Measurements from ENCODE around the gene HOOK1. TPM values are rescaled to one million over a fixed set of nuclear protein-coding genes. Genes with fewer than 3 reads are reported as not detected.

Gene HOOK1
- total and polyA plus RNA-seq, 2 of the 13 experiments (the other 11 are each of a cell fraction or from before 2014, with no cell fraction given) = 11.3 to 24.2 TPM

- TF ChIP-seq ATF7-NPFF (CRISPR knock-in tag; IDR thresholded peaks at IDR 0.05; ENCODE audit: low read depth) (no peak), ZNF577 (CRISPR knock-in tag; IDR thresholded peaks at IDR 0.05; ENCODE audit: borderline replicate concordance, low read depth) (no peak), CREB1 (IDR thresholded peaks at IDR 0.05) (no peak), CREB1 (CRISPR knock-in tag; IDR thresholded peaks at IDR 0.05) (no peak), KDM5A (IDR thresholded peaks at IDR 0.05; ENCODE audit: borderline replicate concordance, low read length) (no peak), PRDM10 (CRISPR knock-in tag; IDR thresholded peaks at IDR 0.05; ENCODE audit: low read depth) (no peak), ZNF879 (CRISPR knock-in tag; IDR thresholded peaks at IDR 0.05) (no peak)
These were observed 85.9 kb downstream of the HOOK1 start (continued) for GRCh38 chr1:59900640-59901039.

GRCh38 chr1:59901770-59902388 is 87.1 kb downstream of the HOOK1 start:
- CTCF ChIA-PET (ENCODE audit: low intra/inter-chr PET ratio, low total read pairs) = interaction anchor here (3.4 kb wide), 1 partner anchor 45 kb away, joined by 47 read pairs; no protein-coding TSS in a partner anchor

More at GRCh38 chr1:59901770-59902388, 87.1 kb downstream of the HOOK1 start:
- H3K27ac ChIP-seq (ENCODE audit: extremely low read length, insufficient read depth, low read length) = no peak overlapping the region
- WGBS (ENCODE audit: low lambda C conversion rate) = 87% methylated on average over 1 of the region's 1 CpG
- no peaks in the 10 kb centered on the region for H3K79me2 ChIP-seq (ENCODE audit: insufficient read depth, low read length)
- H3K9ac ChIP-seq (ENCODE audit: insufficient read depth, low read depth, low read length) = no peak overlapping the region
- H3K27me3 ChIP-seq (ENCODE audit: control insufficient read depth in 1 of 2, insufficient read depth in 2 of 2, low read length in 2 of 2) = no peaks in the 10 kb centered on the region
- H3K9me3 ChIP-seq (ENCODE audit: low read length) = no peaks in the 10 kb centered on the region
- FAIRE-seq (no peak), ATAC-seq (no peak), DNase-seq (ENCODE audit: low spot score) (no peak)
- no peak overlapping the region for H3K4me2 ChIP-seq (ENCODE audit: low read depth, low read length)
- in situ Hi-C loops (cut with HindIII; ENCODE audit: extremely low pct_ligation_motif_present, low pct_unique_long_range_greater_than_20kb) (loop anchor here (5.0 kb wide), 1 partner anchor 45 kb away; no protein-coding TSS in a partner anchor), intact Hi-C loops (cut with micrococcal nuclease; ENCODE audit: unreplicated experiment) (no loop called here)
- no TSS peak for BruUV-seq (replicated peaks)
- H4K20me1 ChIP-seq (ENCODE audit: insufficient read depth, low read length) = no peaks in the 10 kb centered on the region
- TF ChIP-seq ZFAT (CRISPR knock-in tag; conservative IDR thresholded peaks at IDR 0.05) = no peak
- no peak for TF ChIP-seq ZEB1 (IDR thresholded peaks at IDR 0.05; ENCODE audit: insufficient replicate concordance, low read depth)
- TF ChIP-seq ATRX (CRISPR knock-in tag; IDR thresholded peaks at IDR 0.05; ENCODE audit: borderline replicate concordance) = no peak
- no peak for TF ChIP-seq RARG (CRISPR knock-in tag; IDR thresholded peaks at IDR 0.05; ENCODE audit: low read depth)
- TF ChIP-seq ZMAT3 (CRISPR knock-in tag; conservative IDR thresholded peaks at IDR 0.05) = no peak
- no peak for TF ChIP-seq TFDP1 (CRISPR knock-in tag; IDR thresholded peaks at IDR 0.05; ENCODE audit: borderline replicate concordance)
- H3K4me1 ChIP-seq (ENCODE audit: insufficient read depth, low read length) = no peaks in the 10 kb centered on the region
- H3K4me3 ChIP-seq (replicated peaks in 1 of 3; ENCODE audit: insufficient read depth in 1 of 3, low read depth in 2 of 3, low read length in 3 of 3) = no peak overlapping the region
- H3K36me3 ChIP-seq (replicated peaks in 1 of 2; ENCODE audit: control insufficient read depth in 1 of 2, insufficient read depth in 2 of 2, low read length in 2 of 2) = no peaks in the 10 kb centered on the region; a peak in 1 of 5 replicates
- POLR2A ChIA-PET = interaction anchor here (1.0 kb wide), 1 partner anchor 46 kb away, joined by 4 read pairs; no protein-coding TSS in a partner anchor
- no peak overlapping the region for H2AFZ ChIP-seq (ENCODE audit: low read length)

All from HepG2 (cell line).